Embryonic facial prominence (tissue), 1 donor: ENCODE results near the gene DYNLT1.
"Not testable (repeated sequence)": the region's sequence is repeated elsewhere in the genome, so short reads cannot be mapped to it uniquely, and the experiment has no call there.

ENCODE experiments used
- DNase-seq: peaks from one replicate; pipeline ENCODE4 v3.0.0-alpha.2; 2016; ENCODE audit errors: extremely low spot score

The DYNLT1 gene

DNA sequence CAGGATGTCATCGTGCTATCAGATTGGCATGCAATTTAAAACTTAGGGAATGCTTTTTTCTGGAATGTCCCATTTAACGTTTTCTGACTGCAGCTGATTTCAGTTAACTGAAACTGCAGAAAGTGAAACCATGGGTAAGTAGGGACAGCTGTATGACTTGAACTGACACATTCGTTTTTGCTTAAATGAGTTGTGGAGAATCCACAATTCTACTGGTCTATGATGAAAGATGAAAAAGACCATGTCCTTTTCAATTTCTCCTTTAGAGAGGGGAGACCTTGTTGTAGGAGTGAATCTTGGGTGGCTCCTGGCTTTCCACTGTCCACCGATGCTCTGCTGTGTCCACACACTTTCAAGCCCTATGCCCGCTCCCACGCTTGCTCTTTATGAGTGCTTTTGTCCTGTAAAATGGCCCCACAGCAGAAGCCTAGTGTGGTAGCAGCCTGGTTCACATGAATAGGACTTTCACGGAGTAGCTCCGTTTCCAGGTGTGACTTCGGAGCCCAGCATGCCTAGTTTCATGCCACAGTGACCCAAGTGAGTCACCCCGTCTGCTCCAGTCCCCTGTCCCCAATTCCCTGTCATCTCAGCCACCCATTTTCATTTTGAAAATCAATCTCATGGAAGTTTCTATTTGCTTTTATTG is 21.9 kb downstream of the DYNLT1 start:
- DNase-seq = no peak

DNA sequence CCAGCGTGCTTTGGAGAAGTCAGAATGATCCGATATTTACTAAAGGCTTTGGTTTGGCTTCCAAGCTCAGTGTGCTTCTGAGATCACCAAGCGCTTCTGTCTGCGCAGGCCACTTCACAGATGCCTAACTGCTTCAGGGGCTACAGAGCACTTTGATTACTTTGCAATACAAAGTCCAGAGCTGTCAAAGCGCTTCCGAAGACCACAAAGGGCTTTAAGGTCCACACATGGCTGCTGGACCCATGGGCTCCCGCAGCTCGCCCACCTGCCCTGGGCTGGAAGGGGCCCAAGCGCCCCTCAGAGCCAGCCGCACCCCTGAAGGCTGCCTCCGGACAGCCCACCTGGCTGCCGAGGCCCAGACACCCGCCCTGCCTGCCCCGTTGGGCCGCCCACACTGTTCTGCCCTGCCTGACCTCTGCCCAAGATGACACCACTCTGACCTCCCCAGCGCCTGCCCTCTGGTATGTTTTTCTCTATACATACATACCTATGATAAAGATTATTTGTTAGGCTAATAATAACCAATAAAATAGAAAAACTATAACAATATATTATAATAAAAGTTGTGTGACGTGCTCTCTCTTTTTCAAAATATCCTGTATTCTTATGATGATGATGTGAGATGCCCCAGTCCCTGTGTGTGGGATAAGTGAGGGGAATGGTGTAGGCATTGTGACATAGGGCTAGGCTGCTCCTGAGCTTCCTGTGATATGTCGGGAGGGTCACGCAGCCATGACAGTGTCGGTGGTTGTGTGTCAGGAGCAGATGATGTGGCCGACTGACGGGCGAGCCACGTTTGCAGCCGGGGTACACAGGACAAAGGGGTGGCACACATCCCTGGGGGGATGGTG is 22.6 kb downstream of the DYNLT1 start:
- no peak for DNase-seq

DNA sequence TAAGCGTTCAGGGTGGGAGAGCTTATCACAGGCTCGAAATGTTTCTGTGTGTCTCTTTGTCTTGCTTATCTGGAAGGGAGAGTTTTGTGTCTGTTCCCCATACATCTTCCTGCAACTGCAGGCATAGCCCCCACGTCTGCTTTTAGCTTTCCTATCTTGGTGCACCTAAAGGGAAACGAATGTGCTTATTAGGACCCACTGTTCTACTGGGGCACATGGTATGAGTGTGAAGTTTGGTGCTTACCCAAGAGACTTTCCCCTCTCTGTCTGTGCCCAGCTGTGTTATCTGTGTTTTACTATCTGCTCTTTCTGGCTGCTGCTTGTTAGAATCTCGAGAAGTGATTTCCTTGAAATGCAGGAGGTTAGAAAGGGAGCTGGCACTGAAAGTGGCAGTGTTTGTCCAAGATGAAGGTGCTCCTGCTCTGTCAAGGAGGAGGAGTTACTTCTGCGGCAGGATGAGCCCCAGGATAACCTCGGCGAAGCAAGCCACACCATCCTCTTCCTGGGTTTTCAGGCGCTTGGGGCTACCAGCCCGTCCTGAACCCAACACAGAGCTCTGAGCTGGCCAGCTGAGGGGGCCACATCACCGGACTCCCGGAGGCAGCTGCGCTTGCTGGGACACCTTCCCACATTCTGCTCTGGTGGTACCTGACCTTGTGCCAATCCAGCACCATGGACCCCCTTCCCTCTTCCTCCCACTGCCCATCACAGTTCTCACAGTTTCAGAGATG is 23.4 kb downstream of the DYNLT1 start:
- no peak for DNase-seq

DNA sequence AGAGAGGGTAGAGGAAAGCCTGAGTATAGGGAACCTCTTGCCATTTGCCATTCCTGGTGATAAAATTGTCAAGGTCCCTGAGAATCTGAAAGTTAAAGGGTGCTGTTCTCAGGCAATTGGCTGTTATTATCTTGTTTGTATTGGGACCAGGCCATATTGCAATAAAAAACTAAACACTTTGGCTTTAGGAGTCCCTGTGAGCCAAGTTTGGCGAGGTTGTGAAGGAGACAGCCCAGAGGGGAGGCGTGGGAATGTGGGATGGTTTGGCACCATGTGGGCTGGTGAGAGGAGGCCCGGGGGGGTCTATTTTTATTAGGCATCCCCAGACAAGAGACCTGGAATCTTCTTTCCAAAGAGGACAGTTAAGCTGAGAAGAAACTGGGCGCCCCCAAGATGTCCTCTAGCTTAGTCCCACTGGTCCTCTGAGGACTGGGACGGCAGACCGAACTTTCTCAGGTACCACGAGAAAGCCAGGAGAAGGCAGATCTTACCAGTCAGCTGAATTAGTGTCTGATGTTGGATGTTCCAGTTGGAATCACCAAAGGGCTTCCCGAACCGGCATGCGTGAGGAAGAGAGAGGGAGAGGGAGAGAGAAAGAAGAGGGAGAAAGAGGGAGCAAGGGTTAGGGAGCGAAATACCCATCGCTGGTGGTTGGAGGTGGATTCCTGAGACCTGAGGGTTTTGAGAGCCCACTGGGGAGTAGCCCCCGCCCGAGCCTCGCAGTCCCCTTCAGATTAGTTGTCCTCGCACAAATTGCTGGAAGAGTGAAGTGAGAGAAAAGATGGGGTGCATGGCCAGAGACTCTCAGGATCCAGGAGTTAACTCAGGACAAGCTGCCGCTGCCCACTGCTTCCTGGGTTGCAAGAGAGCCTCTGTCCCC is 24.4 kb downstream of the DYNLT1 start:
- no peak for DNase-seq

DNA sequence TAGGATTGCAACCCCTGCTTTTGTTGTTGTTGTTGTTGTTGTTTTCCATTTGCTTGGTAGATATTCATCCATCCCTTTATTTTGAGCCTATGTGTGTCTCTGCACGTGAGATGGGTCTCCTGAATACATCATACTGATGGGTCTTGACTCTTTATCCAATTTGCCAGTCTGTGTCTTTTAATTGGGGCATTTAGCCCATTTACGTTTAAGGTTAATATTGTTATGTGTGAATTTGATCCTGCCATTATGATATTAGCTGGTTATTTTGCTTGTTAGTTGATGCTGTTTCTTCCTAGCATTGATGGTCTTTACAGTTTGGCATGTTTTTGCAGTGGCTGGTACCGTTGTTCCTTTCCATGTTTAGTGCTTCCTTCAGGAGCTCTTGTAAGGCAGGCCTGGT is 26.3 kb downstream of the DYNLT1 start:
- DNase-seq = not testable (repeated sequence)

DNA sequence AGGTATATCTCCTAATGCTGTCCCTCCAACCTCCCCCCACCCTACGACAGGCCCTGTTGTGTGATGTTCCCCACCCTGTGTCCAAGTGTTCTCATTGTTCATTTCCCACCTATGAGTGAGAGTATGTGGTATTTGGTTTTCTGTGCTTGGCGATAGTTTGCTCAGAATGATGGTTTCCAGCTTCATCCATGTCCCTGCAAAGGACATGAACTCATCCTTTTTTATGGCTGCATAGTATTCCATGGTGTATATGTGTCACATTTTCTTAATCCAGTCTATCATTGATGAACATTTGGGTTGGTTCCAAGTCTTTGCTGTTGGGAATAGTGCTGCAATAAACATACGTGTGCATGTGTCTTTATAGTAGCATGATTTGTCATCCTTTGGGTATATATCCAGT is 29.9 kb downstream of the DYNLT1 start:
- DNase-seq = not testable (repeated sequence)

DNA sequence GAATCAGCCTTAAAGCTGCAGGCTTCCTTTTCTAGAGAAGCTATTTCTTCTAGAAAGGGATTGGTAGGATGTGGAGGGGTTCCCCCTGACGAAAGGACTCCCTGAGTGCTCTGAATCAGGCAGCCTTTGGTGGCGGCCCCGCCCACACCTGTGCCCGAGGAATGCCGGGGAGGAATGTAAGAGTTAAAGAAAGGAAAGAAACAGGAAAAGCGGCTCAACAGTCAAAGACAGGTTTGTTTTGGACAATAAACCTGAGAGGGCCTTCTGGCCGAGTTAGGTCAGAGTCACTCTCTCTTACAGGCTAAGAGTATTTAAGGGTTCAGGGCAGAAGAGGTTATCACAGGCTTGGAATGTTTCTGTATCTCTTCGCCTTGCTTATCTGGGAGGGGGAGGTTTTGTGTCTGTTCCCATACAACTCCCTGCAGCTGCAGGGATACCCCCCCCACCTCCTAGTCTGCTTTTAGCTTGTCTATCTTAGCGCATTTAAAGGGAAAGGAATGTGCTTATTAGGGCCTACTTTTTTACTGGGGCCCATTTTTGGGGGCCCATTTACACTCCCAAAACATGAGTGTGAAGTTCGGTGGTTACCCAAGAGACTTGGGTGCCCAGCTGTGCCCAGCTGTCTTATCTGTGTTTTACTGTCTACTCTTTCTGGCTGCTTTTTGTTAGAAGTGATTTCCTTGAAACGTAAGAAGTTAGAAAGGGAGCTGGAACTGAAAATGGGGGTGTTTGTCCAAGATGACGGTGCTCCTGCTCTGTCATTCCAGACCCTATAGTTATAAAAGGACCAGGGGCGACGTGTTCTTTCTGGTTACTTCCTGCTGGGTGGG is 32.8 kb downstream of the DYNLT1 start:
- DNase-seq = no peak

DNA sequence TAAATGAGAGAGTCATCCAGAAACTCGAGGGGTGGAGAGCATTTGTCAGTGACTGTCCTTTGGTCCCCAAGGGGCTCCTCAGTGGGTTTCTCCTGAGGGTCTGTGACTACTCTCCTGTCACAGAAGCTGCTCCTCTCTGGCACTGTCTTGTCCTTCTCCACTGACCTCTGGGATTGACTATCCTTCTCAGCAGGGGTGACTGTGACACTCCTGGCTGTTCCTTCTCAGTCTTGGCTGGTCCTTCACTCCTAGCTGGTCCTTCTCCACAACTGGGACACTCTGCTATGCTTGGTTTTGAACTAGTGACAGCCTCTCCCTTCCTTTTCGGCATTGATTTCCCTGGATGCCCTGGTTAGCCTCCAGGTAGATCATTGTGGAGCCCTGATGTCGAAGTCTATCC is 33.5 kb downstream of the DYNLT1 start:
- no peak for DNase-seq

DNA sequence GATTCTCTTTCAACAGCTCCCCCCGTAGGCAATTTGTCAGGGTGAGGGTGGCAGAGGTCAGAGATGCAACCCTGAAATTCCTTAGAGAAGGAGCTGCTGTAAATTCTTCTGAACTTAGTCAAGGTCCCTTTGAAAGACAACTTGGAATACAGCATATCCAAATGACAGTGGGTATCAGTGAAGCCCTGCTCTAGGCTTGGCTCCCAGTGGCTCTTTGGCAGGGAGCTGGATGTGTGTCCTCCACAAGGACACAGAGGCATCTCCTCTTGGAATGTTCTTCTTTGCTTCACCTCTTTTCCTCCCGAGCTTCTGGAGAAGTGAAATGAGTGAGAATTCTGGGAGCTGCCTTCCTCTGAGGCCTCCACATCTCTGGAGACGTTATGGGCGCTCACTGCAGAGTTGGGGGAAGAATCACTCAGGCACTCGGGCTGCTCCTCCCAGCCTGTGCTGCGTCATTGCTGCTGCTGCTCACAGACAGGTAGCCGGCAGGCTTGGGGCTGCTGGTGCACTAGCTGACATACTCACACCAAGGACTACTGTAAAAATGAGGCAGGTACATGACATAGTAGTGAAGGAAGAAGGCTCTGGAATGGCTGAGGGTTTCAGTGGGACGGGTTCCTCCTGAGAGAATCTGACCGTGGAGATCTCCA is 34.1 kb downstream of the DYNLT1 start:
- no peak for DNase-seq

DNA sequence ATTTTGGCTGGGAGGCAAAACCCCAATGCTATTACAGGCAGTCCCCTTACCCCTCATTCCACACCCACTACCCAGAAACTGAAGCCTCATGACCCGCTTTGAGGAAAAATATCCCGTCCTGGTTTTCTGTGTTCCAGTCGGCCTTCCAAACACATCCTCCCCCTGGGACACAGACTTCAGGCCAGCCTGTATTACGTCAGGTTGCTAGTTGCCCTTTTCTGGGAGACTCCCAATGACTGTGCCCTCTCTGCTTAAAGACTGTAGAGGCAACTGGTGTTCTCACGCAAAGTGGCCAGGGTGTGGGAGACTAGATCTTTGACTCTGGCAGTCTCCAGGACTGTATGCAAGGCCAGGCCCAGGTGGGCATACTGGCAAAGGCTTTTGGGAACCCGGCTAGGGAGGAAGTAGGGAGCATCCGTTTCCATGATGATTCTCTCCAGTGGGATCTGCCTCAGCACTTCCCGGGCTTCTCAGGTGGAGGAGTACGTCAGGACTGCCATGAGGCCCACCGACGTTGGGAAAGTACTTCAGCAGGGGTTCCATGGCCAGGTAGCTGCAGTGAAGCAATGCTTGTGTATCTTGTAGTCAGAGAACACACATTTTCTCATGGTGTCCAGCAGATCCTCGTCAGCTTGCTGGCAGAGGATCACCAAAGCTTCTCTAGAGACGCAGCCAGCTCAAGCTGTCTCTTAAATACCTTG is 34.9 kb downstream of the DYNLT1 start:
- DNase-seq = no peak

DNA sequence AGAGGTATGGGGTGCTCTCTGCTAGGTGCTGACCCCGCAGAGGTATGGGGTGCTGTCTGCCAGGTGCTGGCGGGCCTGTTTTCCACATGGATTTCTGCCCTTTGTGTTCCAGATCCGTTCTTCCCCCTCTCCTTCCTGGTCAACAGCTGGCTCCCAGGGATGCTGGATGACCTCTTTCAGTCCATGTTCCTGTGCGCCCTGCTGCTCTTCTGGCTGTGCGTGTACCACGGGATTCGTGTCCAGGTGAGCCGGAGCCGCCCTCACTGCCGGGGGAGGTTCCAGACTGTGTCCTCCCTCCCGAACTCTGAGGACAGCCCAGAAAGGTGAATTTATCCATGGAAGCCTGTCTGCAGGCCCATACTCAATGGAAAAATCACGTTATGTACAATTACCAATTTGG is 36.3 kb downstream of the DYNLT1 start:
- no peak for DNase-seq

DNA sequence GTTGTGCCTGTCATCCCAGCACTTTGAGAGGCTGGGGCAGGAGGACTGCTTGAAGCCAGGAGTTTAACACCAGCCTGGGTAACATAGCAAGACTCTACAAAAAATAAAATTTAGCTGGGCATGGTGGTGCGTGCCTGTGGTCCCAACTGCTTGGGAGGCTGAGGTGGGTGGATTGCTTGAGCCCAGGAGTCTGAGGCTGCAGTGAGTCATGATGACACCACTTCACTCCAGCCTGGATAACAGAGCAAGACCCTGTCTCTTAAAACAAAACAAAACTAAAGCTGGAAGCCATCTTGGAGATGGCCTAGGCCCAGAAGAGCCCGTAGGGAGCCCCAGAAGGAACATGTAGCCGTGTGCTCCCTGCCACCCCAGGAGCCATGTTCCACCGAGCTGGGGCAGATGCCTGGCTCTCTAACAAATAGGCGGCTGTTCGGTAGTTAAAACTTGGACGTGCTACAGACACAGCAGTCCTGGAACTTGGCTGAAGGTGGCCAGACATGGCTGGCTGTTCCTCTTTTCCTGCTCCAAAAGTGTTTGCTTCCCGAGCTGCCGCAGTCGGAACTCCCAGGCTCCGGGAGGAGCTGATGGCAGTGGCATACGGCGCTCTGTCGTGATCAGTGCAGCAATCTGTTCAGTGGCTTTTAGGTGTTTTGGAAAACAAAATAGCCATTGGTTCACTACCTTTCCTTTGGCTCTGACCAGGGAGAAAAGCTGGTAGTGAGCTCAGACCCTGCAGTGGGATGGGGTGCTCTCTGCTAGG is 37.0 kb downstream of the DYNLT1 start:
- no peak for DNase-seq

DNA sequence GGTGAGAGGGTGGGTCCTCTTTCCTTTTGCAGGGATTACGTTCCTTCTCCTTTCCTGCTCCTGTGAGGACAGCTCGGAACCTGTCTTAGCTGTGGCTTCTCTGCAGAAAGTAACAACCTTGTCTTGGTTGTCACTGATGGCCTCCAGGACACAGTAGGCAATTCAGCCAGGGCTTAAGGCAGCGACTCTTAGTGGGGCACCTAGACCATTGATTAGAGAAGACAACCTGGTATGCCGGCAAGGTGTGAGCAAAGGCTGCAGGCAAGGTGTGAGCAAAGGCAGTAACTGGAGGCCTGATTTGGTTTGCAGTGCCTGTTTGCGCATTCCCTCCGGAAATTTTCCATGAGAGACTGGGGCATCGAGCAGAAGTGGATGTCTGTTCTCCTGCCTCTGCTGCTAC is 37.6 kb downstream of the DYNLT1 start:
- no peak for DNase-seq

DNA sequence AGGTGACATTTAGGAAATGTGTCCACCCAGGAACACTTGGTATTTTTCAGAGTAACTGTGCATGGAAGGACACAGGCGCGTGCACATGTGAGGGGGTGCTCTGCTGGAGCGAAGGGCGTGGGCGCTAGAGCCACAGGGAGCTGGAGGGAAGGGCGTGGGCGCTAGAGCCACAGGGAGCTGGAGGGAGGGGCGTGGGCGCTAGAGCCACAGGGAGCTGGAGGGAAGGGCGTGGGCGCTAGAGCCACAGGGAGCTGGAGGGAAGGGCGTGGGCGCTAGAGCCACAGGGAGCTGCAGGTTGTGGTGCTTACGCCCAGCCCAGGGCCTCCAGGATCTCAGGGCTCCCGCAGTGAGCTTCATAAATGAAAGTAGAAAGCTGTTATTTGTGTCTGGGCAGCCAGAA is 38.5 kb downstream of the DYNLT1 start:
- not testable (repeated sequence) for DNase-seq

DNA sequence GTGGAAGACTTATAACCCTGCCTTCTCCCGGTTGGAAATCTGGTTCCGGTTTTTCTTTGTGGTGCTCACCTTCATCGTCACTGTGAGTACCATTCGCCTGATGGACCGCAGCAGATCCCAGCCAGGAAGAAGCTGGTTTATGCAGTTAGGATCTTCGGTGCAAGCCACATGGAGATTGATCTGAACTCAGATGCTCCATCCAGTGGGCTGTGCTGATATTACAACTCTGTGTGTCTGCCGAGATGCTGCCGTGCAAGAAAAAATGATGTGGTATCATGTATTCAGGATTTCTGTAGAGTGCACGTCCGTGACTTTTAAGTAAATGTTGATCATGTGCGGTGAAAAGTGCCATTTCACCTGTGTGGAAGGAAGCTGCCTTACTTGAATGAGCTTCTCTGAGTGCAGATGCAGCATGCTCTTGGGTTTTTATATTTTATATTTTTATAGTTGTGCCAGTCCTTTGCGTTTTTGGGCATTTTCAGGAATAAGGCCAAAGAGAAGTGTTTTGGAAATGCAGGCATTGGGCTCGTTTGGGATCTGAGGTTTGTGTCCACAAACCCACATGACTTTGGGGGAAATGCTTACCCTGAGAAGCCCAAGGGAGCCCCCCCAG is 39.2 kb downstream of the DYNLT1 start:
- peak; percentile 55 for DNase-seq

DNA sequence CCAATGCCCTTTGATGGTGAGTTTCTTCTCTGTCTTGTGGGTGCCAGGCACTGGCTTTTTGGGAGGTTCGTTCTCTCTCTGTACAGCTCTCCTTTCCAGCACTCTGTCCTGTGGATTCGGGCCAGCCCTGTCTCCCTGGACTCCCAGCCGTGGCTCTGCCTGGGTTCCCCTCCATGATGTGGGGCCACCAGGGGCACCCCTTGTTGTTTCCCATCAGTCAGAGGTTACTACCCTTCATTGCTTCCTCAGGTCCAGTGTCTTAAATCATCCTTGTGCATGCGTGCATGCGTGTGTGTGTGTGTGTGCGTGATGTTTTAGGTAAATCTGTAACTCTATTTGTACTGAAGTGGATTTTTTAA is 40.5 kb downstream of the DYNLT1 start:
- no peak for DNase-seq

DNA sequence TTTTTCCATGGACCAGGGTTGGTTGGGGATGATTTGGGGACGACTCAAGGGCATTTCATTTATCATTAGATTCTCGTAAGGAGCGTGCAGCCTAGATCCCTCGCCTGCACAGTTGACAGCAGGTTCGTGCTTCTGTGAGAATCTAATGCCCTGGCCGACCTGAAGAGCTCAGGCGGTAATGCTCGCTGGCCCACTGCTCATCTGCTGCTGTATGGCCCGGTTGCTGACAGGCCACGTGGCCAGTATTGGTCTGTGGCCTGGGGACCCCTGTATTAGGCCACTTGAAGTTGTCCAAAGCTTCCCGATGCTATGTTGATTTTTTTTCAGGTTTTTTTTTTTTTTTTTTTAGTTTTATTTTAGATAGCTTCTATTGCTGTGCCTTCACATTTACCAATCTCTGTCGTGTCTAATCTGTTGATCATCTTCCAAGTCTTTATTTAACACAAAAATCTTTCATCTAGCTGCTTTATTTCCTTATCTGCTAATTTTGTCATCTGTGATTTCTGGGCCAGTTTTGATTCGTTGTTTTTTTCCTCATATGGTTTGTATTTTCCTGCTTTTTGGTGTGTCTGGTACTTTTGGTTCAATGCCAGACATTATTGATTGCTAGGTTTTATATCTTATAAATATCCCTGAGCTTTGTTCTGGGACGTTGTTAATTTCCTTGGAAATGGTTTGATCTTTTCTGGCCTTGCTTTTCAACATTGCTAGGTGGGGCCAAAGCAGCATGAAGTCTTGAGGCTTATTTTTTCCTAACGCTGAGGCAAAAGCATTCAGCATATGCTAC is 41.1 kb downstream of the DYNLT1 start:
- DNase-seq = no peak

DNA sequence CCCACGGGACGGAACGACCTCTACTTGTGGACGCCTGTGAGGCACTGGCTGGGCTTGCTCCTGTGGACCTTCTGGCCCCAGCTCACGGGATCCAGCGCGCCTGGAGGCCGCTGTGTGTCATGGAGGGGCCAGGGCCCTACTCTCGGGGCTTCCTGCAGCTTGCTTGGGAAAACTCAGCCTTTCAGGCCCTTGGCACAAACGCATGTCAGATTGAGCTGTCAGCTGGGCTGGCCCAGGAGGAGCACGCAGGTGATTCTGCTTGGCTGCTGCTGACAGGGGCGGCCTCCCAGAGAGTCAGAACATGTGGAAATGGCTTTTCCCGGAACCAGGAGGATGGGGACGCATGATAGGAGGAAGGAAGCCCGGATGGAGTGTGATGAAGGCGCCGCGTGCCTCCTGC is 44.9 kb downstream of the DYNLT1 start:
- DNase-seq = no peak
